ENCODE data around the gene YAF2. TPM values are rescaled to one million over a fixed set of nuclear protein-coding genes. Genes with fewer than 3 reads are reported as not detected.

The YAF2 gene
- total RNA-seq, 4 donors from 2014 or later, result 56.7 to 92.2 (median 70.5) TPM

DNA sequence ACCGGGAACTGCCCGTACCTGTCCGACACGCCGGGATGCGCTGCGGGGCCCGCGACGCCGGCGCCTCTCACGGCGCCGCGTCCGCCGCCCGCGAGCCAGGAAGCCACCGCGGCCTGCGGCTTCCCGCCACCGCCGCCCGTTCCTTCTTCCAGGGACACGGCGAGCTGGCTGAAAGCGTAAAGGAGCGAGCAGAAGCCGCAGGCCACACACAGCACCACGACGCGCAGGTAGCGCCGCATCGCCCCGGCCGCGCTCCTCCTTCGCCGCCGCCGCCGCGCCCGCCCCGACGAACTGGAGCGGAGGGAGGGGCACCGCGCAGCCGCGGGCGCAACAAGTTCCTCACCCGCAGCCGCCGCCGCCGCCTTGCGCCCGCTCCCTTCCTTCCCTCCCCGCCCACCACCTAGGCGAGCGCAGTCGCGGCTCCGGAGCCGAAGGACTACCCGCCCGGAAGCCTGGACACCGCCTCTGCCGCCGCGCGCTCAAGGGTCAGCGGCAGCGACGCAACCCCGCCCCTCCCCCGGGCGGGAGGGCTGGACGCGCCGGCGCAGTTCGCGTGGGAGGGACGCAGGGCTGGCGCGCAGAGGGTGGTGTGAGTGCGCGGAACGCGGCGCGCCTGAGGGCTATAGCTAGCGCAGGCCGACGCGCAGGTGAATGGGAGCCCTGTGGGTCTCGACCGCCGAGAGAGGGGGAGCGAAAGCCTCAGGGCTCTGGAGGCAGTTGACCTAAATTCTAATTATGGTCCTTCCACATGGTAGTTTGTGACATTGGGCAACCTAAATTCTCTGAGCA lies 93.4 kb downstream of the YAF2 start, which contains the start of gene GXYLT1:
TSS of gene GXYLT1 (minus strand) at position 467 of the 789 bp plus-strand sequence. CDS start at position 239, 228 bp downstream.
- peak within 1 kb of the TSS; percentile 40 to 84 (median 65) for H3K27ac ChIP-seq
- 0% methylated on average over 10 to 21 of the region's 106 CpGs for WGBS, 2 donors
- no peaks in the 10 kb centered on the region for H3K27me3 ChIP-seq
- TF ChIP-seq POLR2A (IDR thresholded peaks at IDR 0.05), result peak; percentile 34 to 97
- TF ChIP-seq, protein P1, sequence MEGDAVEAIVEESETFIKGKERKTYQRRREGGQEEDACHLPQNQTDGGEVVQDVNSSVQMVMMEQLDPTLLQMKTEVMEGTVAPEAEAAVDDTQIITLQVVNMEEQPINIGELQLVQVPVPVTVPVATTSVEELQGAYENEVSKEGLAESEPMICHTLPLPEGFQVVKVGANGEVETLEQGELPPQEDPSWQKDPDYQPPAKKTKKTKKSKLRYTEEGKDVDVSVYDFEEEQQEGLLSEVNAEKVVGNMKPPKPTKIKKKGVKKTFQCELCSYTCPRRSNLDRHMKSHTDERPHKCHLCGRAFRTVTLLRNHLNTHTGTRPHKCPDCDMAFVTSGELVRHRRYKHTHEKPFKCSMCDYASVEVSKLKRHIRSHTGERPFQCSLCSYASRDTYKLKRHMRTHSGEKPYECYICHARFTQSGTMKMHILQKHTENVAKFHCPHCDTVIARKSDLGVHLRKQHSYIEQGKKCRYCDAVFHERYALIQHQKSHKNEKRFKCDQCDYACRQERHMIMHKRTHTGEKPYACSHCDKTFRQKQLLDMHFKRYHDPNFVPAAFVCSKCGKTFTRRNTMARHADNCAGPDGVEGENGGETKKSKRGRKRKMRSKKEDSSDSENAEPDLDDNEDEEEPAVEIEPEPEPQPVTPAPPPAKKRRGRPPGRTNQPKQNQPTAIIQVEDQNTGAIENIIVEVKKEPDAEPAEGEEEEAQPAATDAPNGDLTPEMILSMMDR (IDR thresholded peaks at IDR 0.05), result peak in 1 of 6 experiments; percentile 2
- peak within 1 kb of the TSS; percentile 33 to 76 (median 66) for H3K4me3 ChIP-seq (replicated peaks in 1 of 3)
- H3K36me3 ChIP-seq, result no peaks in the 10 kb centered on the region
- no peaks in the 10 kb centered on the region for H3K9me3 ChIP-seq
- H3K4me1 ChIP-seq, result peaks cover 14 to 15% of the 10 kb centered on the region in 2 donors
- intact Hi-C loops (cut with DNase I), result loop anchor here (10.0 kb wide), 1 partner anchor 100 kb away; no protein-coding TSS in a partner anchor
- peak; percentile 92 to 94 for DNase-seq

GRCh38 chr12:42144158-42144407 lies 94.0 kb downstream of the YAF2 start:
- TF ChIP-seq, protein P1 (IDR thresholded peaks at IDR 0.05), result no peak
- no peak for TF ChIP-seq POLR2A (IDR thresholded peaks at IDR 0.05)
- Histone ChIP-seq H3K4me3 (replicated peaks in 1 of 3) (peak overlapping the region; percentile 33 to 76 (median 66)), H3K9me3 (no peaks in the 10 kb centered on the region), H3K27ac (peak overlapping the region in 2 of 3 donors; percentile 65 to 84), H3K4me1 (peaks cover 14 to 15% of the 10 kb centered on the region in 2 donors), H3K36me3 (no peaks in the 10 kb centered on the region), H3K27me3 (no peaks in the 10 kb centered on the region)
- DNase-seq, result no peak
- intact Hi-C loops (cut with DNase I), result loop anchor here (10.0 kb wide), 1 partner anchor 101 kb away; no protein-coding TSS in a partner anchor
- 0 to 1% methylated on average over 19 to 21 of the region's 21 CpGs for WGBS, 2 donors

DNA sequence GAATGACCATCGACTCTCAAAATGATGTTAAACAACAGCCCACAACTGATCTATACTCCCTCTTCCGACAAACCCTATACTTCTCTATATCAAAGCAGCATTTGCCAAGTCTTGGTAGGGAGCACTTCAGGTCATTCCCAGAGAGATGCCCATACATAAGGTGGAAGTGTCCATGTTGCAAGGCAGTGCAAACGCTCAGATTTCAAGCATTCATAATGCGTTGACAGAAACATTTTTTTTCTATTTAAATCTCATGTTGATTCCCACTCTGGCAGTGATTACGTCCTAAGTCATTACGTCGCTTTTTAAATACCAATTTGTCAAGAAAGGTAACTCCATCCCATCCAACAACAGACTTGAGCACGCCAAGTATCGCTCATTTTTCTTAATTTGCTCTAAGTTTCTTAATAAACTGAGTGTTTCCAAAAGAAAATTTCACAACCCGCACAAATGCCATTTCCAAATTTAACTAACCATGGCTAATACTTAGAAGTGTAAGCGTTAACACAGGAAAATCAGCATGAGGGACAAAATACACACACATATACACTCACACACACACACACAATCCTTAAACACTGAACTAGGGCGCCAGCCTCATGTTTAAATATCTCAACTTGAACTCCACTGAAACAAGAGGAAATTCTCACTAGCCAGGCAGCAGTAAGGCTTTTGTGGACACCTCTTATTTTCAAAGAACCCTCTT lies 94.4 kb downstream of the YAF2 start:
- WGBS, 2 donors, result 11 to 15% methylated on average over 12 of the region's 12 CpGs

GRCh38 chr12:42141981-42142606 lies 96.0 kb downstream of the YAF2 start:
- Histone ChIP-seq H3K4me1 (peaks cover 14 to 15% of the 10 kb centered on the region in 2 donors), H3K27ac (no peak overlapping the region), H3K27me3 (no peaks in the 10 kb centered on the region), H3K4me3 (replicated peaks in 1 of 3) (no peak overlapping the region), H3K36me3 (no peaks in the 10 kb centered on the region), H3K9me3 (no peaks in the 10 kb centered on the region)
- 89 to 92% methylated on average over 3 of the region's 3 CpGs for WGBS, 2 donors
- DNase-seq, result no peak
- TF ChIP-seq, protein P1 (IDR thresholded peaks at IDR 0.05), result no peak
- no peak for TF ChIP-seq POLR2A (IDR thresholded peaks at IDR 0.05)
- intact Hi-C loops (cut with DNase I), result loop anchor here (10.0 kb wide), 1 partner anchor 103 kb away; no protein-coding TSS in a partner anchor

More for the DNA sequence above, 94.4 kb downstream of the YAF2 start:
- Histone ChIP-seq H3K27ac (peak overlapping the region in 2 of 3 donors; percentile 65 to 84), H3K4me3 (replicated peaks in 1 of 3) (peak overlapping the region; percentile 33 to 76 (median 66)), H3K27me3 (no peaks in the 10 kb centered on the region), H3K4me1 (peaks cover 14 to 15% of the 10 kb centered on the region in 2 donors), H3K36me3 (no peaks in the 10 kb centered on the region), H3K9me3 (no peaks in the 10 kb centered on the region)
- intact Hi-C loops (cut with DNase I), result loop anchor here (10.0 kb wide), 1 partner anchor 101 kb away; no protein-coding TSS in a partner anchor
- TF ChIP-seq POLR2A (IDR thresholded peaks at IDR 0.05), result no peak
- TF ChIP-seq, protein P1 (IDR thresholded peaks at IDR 0.05), result no peak
- DNase-seq, result no peak
